Measurements from ENCODE around the gene CACNG3.

DNA sequence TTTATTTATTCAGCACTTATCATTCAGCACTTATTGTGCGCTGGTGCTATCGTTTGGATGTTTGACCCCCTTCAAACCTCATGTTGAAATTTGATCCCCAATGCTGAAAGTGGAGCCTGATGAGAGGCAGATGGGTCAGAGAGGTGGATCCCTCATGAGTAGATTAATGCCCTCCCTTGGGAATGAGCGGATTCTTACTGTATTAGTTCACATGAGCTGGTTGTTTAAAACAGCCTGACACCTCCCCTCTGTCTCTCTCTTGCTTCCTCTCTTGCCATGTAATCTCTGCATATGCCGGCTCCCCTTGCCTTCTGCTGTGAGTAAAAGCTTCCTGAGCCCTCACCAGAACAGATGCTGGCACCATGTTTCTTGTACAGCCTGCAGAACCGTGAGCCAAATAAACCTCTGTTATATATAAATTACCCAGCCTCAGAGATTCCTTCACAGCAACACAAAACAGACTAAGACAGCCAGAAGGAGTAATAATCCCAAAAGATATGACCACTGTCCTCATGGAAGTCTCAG, 111.1 kb downstream of the CACNG3 start:
- TF ChIP-seq, protein P1, sequence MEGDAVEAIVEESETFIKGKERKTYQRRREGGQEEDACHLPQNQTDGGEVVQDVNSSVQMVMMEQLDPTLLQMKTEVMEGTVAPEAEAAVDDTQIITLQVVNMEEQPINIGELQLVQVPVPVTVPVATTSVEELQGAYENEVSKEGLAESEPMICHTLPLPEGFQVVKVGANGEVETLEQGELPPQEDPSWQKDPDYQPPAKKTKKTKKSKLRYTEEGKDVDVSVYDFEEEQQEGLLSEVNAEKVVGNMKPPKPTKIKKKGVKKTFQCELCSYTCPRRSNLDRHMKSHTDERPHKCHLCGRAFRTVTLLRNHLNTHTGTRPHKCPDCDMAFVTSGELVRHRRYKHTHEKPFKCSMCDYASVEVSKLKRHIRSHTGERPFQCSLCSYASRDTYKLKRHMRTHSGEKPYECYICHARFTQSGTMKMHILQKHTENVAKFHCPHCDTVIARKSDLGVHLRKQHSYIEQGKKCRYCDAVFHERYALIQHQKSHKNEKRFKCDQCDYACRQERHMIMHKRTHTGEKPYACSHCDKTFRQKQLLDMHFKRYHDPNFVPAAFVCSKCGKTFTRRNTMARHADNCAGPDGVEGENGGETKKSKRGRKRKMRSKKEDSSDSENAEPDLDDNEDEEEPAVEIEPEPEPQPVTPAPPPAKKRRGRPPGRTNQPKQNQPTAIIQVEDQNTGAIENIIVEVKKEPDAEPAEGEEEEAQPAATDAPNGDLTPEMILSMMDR (IDR thresholded peaks at IDR 0.05; ENCODE audit: poor library complexity): no peak
- TF ChIP-seq EZH2phosphoT487 (IDR thresholded peaks at IDR 0.05; ENCODE audit: low read depth, severe bottlenecking, unreplicated experiment): no peak
